NCI-H1694 treated with DMSO at 0.1 percent for 48 hours (cell line): ENCODE measurements around the gene AJUBA.
A peak's percentile ranks its signal among the peaks of the same experiment; 100 is the strongest.
"Not testable (repeated sequence)": the region's sequence is repeated elsewhere in the genome, so short reads cannot be mapped to it uniquely, and the experiment has no call there.

ENCODE experiments used
- DNase-seq: peaks from one replicate; lab custom pipeline; 2025; lab: John Stamatoyannopoulos, UW

The AJUBA gene

DNA sequence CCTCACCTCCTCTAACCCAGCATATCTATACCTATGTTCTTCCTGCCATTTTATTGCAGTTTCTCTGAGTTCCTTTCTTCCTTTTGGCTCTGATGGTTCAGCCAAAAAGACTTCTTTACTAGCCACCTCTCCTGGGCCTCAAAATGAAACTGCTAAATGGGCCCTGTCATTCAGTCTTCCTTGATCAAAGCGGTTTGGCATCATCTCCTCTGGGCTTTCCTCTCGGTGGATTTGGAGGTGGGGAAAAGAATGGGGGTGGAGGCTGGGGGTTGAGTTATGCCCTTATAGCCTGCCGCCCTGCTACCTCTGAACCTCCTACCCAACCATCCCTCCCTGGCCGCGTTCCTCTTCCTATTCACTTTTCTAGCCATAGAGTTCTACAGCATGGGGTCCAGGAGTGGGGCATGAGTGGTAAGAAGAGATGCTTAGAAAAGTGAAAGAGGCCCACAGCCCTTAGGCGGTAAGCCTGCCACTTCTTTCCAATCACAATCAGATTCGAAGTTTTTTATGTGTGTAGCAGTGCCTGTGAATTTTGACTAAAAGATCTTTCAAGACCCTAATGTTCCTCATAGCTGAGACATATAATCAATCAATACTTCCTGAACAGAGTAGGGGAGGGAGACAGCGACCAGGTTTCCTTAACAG is 2.5 kb downstream of the AJUBA start:
- peak; percentile 70 for DNase-seq

DNA sequence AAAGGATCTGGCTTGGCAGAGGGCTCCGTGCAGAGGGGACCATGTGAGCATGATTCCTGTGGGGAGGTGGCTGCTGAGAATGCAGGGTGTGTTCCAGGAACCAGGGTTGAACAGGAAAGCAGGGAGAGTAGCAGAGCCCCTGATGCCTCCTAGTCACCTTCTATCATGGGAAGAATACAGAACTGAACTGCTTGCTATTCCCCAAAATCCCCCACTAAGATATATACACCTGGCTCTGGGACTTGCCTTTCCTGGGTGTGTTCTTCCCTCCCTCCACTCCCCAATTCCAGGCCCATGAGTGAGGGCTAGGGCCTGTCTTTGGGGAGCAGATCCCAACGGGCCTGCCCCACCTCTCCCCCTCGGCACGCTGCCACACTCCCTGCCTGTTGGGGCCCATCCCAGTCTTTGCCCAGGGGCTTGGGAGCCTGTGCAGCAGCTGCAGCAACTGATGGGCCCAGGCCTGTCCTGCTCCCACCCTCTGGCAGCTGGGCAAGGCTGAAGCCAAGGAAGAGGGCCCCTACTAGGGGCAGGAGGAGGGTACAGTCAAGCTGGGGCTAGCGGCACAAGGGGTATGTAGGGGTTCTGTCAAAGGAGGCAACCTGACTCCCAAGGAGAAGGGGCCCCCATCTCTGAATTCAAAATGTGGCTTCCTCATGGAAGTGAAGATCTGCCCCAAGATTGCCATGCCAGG is 3.2 kb downstream of the AJUBA start:
- DNase-seq: peak; percentile 92

DNA sequence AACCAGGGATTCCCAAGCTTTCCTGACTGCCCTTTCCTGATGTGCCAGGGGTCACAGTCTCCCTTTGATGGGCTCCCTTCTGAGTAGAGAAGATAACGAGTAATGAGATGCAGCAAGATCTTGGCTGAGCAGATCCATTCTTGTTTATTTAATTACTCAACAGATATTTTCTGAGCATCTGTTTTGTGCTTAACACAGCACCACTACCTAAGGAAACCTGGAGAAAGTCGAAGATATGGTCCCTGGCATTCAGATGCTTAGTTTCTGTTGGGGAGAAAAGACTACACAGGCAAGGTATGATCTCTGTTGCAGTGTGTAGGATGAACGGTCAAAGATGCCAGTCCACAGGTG is 3.9 kb downstream of the AJUBA start:
- DNase-seq: no peak

DNA sequence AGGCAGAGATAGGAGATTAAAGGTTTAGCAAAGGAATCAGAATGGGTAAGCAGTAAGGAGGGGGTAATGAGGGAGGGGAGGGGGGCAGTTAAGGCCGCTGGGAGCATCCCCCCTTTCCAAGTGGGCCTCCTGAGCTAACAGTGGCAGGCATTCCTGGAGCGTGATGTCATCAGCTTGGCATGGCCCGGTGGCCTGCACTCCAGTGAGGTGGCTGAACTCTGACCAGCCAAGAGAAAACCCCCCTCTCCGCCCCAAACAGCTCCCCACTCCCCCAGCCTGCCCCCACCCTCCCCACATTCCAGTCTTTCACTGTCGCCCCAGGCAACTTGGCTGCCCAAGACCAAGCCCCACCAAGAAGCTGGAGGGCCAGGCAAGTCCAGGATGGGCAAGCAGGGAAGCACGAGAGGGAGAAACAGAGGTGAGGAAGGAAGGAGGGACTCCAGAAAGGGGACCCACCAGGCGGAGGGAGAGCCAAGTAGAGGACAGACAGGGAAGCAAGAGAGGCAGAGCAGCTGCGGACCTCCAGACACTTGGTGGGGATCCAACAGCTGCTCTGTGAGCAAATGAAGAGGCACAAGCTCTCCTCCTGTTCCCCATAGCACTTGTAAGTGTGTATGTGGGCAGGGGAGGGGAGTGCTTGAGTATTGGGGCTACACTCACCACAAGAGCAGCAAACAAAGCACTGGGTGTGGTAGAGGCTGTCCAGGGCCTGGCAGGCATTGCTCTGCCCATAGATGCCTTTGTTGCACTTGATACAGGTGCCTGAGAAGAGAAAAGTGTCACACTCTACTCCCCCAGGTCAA is 4.5 kb downstream of the AJUBA start:
- DNase-seq: peak; percentile 40

GRCh38 chr14:22977434-22977683 is 5.0 kb downstream of the AJUBA start:
- no peak for DNase-seq

GRCh38 chr14:22976620-22977433 is 5.5 kb downstream of the AJUBA start:
- DNase-seq: no peak

DNA sequence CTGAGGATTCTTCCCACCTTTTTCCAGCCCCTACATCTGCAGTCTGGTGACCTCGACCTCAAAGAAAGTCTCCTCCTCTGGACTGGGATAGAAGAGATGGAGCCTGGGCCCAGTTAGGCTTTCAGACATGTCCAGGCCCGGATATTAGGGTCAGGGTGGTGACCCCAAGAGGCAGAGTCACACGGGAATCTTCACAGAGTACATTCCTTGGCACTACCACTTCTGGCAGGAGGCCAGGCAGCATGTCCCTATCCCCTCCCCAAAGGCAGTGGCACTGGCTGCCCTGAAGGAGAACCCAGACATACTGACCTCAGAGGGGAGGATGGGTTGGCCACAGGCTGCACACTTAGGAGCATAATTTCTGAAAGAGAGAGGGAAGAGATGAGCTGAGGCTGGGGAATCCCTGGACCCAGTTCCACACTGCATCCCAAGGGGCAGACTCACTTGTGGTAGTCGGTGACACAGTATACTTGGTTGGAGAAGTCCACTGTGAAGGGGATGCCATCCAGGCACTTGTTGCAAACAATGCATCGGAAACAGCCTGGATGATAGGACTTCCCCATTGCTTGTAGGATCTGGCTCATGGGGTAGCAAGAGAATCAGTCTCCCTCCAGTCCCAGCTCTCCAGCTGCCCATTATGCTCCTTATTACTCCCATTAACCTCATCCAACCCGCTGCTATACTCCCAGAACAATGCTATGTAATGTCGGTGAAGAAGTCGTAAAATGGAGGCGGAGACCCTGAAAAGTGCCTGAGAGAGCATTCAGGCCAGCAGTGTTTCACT is 7.6 kb downstream of the AJUBA start:
- no peak for DNase-seq

GRCh38 chr14:22973217-22974032 is 8.9 kb downstream of the AJUBA start:
- DNase-seq: peak; percentile 38

DNA sequence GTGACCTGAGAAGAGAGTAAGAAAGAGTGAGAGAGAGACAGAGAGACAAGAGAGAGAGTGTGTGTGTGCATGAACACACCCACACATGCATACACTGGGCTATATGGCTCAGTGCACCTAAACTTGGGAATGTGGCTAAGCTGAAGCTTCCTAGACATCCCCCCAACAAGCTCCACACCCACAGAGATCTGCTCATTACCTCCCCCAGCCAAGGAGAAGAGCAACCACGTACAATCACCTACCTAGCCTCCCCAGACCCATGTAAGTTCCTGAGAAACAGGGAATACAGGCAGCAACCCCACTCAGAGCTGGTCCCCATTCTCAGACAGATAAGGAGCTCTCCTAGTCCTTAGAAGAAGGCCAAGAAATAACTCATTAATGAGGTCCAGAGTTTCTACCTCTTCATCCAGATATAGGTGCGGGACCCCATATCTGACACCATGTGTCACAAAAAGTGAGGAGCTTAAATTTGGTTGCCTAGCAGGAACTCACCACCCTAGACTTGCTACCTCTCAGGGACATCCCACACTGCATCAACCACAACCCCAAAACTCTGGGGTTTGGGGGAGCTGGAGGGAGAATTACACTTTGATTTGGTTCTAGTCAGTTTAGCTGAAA is 9.9 kb downstream of the AJUBA start:
- no peak for DNase-seq

- no peak for DNase-seq
Measured at GRCh38 chr14:22971152-22971551, 11.2 kb downstream of the AJUBA start.

- no peak for DNase-seq
Measured at GRCh38 chr14:22966783-22967269, 15.5 kb downstream of the AJUBA start.

- DNase-seq: not testable (repeated sequence)
Measured at GRCh38 chr14:22965916-22966782, 16.2 kb downstream of the AJUBA start.

DNA sequence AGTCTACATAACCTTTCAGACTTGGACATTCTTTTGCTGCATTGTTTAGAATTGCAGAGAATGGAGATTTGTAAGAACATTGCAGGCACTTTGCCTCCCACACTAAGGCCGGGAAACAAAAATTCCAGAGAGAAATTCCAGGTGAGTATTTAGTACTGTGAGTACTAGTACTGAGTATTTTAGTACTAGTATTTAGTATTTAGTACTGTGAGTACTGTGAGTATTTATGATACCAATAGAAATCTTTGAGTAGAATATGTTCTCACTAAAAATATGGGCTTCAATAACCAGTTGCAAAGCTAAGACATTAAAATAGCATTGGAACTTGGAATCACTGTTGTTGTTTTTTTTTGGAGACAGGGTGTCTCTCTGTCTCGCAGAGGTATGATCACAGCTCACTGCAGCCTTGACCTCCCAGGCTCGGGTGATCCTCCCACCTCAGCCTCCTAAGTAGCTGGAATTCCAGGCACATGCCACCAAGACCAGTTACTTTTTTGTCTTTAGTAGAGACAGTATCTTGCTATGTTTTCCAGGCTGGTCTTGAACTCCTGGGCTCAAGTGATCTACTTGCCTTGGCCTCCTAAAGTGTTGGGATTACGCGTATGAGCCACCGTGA is 20.2 kb downstream of the AJUBA start:
- DNase-seq: no peak

- DNase-seq: no peak
Measured at GRCh38 chr14:22955702-22956569, 26.4 kb downstream of the AJUBA start.

GRCh38 chr14:22952418-22952817 is 29.9 kb downstream of the AJUBA start:
- DNase-seq: no peak

- DNase-seq: not testable (repeated sequence)
Measured at GRCh38 chr14:22951795-22952194, 30.6 kb downstream of the AJUBA start.

- no peak for DNase-seq
Measured at GRCh38 chr14:22945642-22946041, 36.7 kb downstream of the AJUBA start.

DNA sequence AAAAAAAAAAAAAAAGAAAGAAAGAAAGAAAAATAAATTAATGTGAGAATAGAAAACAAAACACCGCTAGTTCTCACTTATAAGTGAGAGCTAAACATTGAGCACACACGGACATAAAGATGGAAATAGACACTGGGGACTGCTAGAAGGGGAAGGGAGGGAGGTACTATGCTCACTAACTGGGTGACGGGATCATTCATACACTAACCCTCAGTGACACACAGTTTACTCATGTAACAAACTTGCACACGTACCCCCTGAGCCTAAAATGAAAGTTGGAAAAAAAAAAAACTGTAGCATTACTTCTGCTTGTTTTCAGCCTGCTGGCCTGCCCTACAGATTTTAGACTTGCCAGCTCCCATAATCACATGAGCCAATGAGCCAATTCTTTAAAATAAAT is 42.7 kb downstream of the AJUBA start:
- no peak for DNase-seq
